ENCODE measurements around the gene DKK1. TPM values are rescaled to one million over a fixed set of nuclear protein-coding genes. Genes with fewer than 3 reads are reported as not detected.

Gene DKK1
- total RNA-seq, 1 donor from 2014 or later: 13.7 TPM

GRCh38 chr10:52280051-52280450 is 34.0 kb upstream of the DKK1 start:
- Histone ChIP-seq H4K20me1 (ENCODE audit: insufficient read depth, low read length) (no peaks in the 10 kb centered on the region), H3K27me3 (ENCODE audit: insufficient read depth, low read length) (no peaks in the 10 kb centered on the region), H3K4me3 (ENCODE audit: insufficient read depth, low read depth, low read length) (no peak overlapping the region), H3K9me3 (ENCODE audit: insufficient read depth, low read depth, low read length) (no peaks in the 10 kb centered on the region), H3K9ac (ENCODE audit: low read length) (no peak overlapping the region), H3K4me1 (ENCODE audit: insufficient read depth, low read length) (no peaks in the 10 kb centered on the region), H2AFZ (ENCODE audit: low read depth, low read length) (no peak overlapping the region), H3K36me3 (ENCODE audit: insufficient read depth, low read length) (no peaks in the 10 kb centered on the region), H3K27ac (ENCODE audit: low read depth, low read length) (no peak overlapping the region), H3K4me2 (ENCODE audit: low read length) (no peak overlapping the region), H3K79me2 (ENCODE audit: insufficient read depth, low read length) (no peaks in the 10 kb centered on the region)
- FAIRE-seq (no peak), DNase-seq (ENCODE audit: low read depth) (no peak)
- H3K4me3 Mint-ChIP-seq (ENCODE audit: unreplicated experiment): no peak overlapping the region
- H3K27me3 Mint-ChIP-seq (ENCODE audit: low read depth, unreplicated experiment): no peaks in the 10 kb centered on the region
- no peak overlapping the region for H3K27ac Mint-ChIP-seq (ENCODE audit: unreplicated experiment)
- H3K36me3 Mint-ChIP-seq (ENCODE audit: low read depth, unreplicated experiment): no peaks in the 10 kb centered on the region
- peaks cover 7% of the 10 kb centered on the region for H3K4me1 Mint-ChIP-seq (ENCODE audit: low read depth, unreplicated experiment)
- H3K9me3 Mint-ChIP-seq (ENCODE audit: unreplicated experiment): peaks cover 10% of the 10 kb centered on the region
- TF ChIP-seq EZH2 (IDR thresholded peaks at IDR 0.05; ENCODE audit: insufficient read depth, low read length) (no peak), CTCF (IDR thresholded peaks at IDR 0.05; ENCODE audit: insufficient read depth, low read depth, low read length) (no peak)

GRCh38 chr10:52283174-52283573 is 30.9 kb upstream of the DKK1 start:
- H3K27me3 Mint-ChIP-seq (ENCODE audit: low read depth, unreplicated experiment): no peaks in the 10 kb centered on the region
- Histone ChIP-seq H3K4me1 (ENCODE audit: insufficient read depth, low read length) (no peaks in the 10 kb centered on the region), H3K9me3 (ENCODE audit: insufficient read depth, low read depth, low read length) (no peaks in the 10 kb centered on the region), H3K4me2 (ENCODE audit: low read length) (no peak overlapping the region), H3K9ac (ENCODE audit: low read length) (no peak overlapping the region), H2AFZ (ENCODE audit: low read depth, low read length) (no peak overlapping the region), H3K36me3 (ENCODE audit: insufficient read depth, low read length) (no peaks in the 10 kb centered on the region), H3K27ac (ENCODE audit: low read depth, low read length) (no peak overlapping the region), H4K20me1 (ENCODE audit: insufficient read depth, low read length) (no peaks in the 10 kb centered on the region), H3K27me3 (ENCODE audit: insufficient read depth, low read length) (no peaks in the 10 kb centered on the region), H3K4me3 (ENCODE audit: insufficient read depth, low read depth, low read length) (no peak overlapping the region), H3K79me2 (ENCODE audit: insufficient read depth, low read length) (no peaks in the 10 kb centered on the region)
- H3K4me1 Mint-ChIP-seq (ENCODE audit: low read depth, unreplicated experiment): peaks cover 4% of the 10 kb centered on the region
- no peak overlapping the region for H3K27ac Mint-ChIP-seq (ENCODE audit: unreplicated experiment)
- no peak for TF ChIP-seq CTCF (IDR thresholded peaks at IDR 0.05; ENCODE audit: insufficient read depth, low read depth, low read length)
- TF ChIP-seq EZH2 (IDR thresholded peaks at IDR 0.05; ENCODE audit: insufficient read depth, low read length): no peak
- H3K4me3 Mint-ChIP-seq (ENCODE audit: unreplicated experiment): no peak overlapping the region
- H3K9me3 Mint-ChIP-seq (ENCODE audit: unreplicated experiment): no peaks in the 10 kb centered on the region
- DNase-seq (ENCODE audit: low read depth) (no peak), FAIRE-seq (no peak)
- no peaks in the 10 kb centered on the region for H3K36me3 Mint-ChIP-seq (ENCODE audit: low read depth, unreplicated experiment)

GRCh38 chr10:52284416-52285013 is 29.6 kb upstream of the DKK1 start:
- H3K4me3 ChIP-seq (ENCODE audit: insufficient read depth, low read depth, low read length): no peak overlapping the region
- Mint-ChIP-seq H3K4me3 (ENCODE audit: unreplicated experiment) (no peak overlapping the region), H3K9me3 (ENCODE audit: unreplicated experiment) (no peaks in the 10 kb centered on the region), H3K36me3 (ENCODE audit: low read depth, unreplicated experiment) (no peaks in the 10 kb centered on the region), H3K27ac (ENCODE audit: unreplicated experiment) (no peak overlapping the region), H3K27me3 (ENCODE audit: low read depth, unreplicated experiment) (no peaks in the 10 kb centered on the region), H3K4me1 (ENCODE audit: low read depth, unreplicated experiment) (peaks cover 4% of the 10 kb centered on the region)
- no peak overlapping the region for H3K27ac ChIP-seq (ENCODE audit: low read depth, low read length)
- H2AFZ ChIP-seq (ENCODE audit: low read depth, low read length): no peak overlapping the region
- no peak for TF ChIP-seq EZH2 (IDR thresholded peaks at IDR 0.05; ENCODE audit: insufficient read depth, low read length)
- TF ChIP-seq CTCF (IDR thresholded peaks at IDR 0.05; ENCODE audit: insufficient read depth, low read depth, low read length): no peak
- H3K79me2 ChIP-seq (ENCODE audit: insufficient read depth, low read length): no peaks in the 10 kb centered on the region
- H3K27me3 ChIP-seq (ENCODE audit: insufficient read depth, low read length): no peaks in the 10 kb centered on the region
- no peaks in the 10 kb centered on the region for H3K4me1 ChIP-seq (ENCODE audit: insufficient read depth, low read length)
- H3K4me2 ChIP-seq (ENCODE audit: low read length): no peak overlapping the region
- no peak overlapping the region for H3K9ac ChIP-seq (ENCODE audit: low read length)
- H4K20me1 ChIP-seq (ENCODE audit: insufficient read depth, low read length): no peaks in the 10 kb centered on the region
- no peak for FAIRE-seq
- H3K9me3 ChIP-seq (ENCODE audit: insufficient read depth, low read depth, low read length): no peaks in the 10 kb centered on the region
- H3K36me3 ChIP-seq (ENCODE audit: insufficient read depth, low read length): no peaks in the 10 kb centered on the region
- no peak for DNase-seq (ENCODE audit: low read depth)

All from astrocyte (in vitro differentiated cells and primary cell).